Right ventricle myocardium superior (tissue), 1 donor: Measurements from ENCODE around the gene CNOT11. TPM values are rescaled to one million over a fixed set of nuclear protein-coding genes. Genes with fewer than 3 reads are reported as not detected.
"Not testable (repeated sequence)": the region's sequence is repeated elsewhere in the genome, so short reads cannot be mapped to it uniquely, and the experiment has no call there.

Source experiments
- ATAC-seq: fragments of 200-7000 bp; cut with Tn5 transposase; one replicate; pipeline ENCODE4 v1.9.1; 2020; ENCODE audit warnings: mild to moderate bottlenecking; ENCODE audit not compliant: poor library complexity
- DNase-seq: peaks from one replicate; pipeline ENCODE4 v3.0.0-alpha.2; 2020
- intact Hi-C: fragments of 100-400 bp; cut with DNase I; formaldehyde crosslinking; loops from one replicate; pipeline ENCODE4 v1.11.2; 2022
- total RNA-seq: library from RNA; stranded (reverse); fragmentation: NEBNext Ultra II Directional; extraction: Animal tissue kit (Norgen Biotek cat#: 25700); gene quantifications from one replicate; pipeline ENCODE4 v1.2.1, GENCODE V29; 2021
- donor health status: DM: no; HTN: yes; CAD: no; lungs with severe emphysema.

The CNOT11 gene
- total RNA-seq, 1 donor from 2014 or later: 33.1 TPM

GRCh38 chr2:101241158-101241557, 11.5 kb upstream of the CNOT11 start:
- intact Hi-C loops: no loop called here
- DNase-seq (no peak), ATAC-seq (no peak)

DNA sequence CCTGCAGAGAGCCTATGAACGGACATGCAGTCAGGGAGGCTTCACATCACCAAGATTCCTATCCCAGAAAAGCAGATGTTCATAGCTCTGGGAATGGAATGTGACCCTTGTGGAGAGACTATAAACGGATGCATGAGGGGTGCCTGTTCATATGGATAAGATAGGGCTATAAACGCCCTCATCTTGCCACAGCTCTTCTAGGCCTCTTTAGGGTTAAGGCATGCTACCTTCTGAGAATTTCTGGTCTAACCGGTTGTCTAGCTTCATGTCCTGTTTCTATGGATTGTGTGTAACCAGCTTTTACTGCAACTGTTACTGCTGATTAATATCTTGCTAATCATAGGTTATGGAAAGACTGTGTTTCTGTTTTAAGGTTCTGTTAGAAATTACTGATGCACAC, 8.3 kb upstream of the CNOT11 start:
- intact Hi-C loops, ATAC-seq, DNase-seq: not testable (repeated sequence)

GRCh38 chr2:101244899-101245298, 7.8 kb upstream of the CNOT11 start:
- intact Hi-C loops: not testable (repeated sequence)

GRCh38 chr2:101245468-101245867, 7.2 kb upstream of the CNOT11 start:
- intact Hi-C loops, DNase-seq, ATAC-seq: not testable (repeated sequence)

More at GRCh38 chr2:101244899-101245298, 7.8 kb upstream of the CNOT11 start:
- not testable (repeated sequence) for ATAC-seq, DNase-seq

GRCh38 chr2:101248756-101249155, 3.9 kb upstream of the CNOT11 start:
- intact Hi-C loops, DNase-seq, ATAC-seq: not testable (repeated sequence)

- intact Hi-C loops: no loop called here
- no peak for ATAC-seq
- no peak for DNase-seq
These were observed 2.9 kb upstream of the CNOT11 start for GRCh38 chr2:101249826-101250225.

- intact Hi-C loops: not testable (repeated sequence)
These were observed 1.4 kb upstream of the CNOT11 start for GRCh38 chr2:101251246-101251781.

DNA sequence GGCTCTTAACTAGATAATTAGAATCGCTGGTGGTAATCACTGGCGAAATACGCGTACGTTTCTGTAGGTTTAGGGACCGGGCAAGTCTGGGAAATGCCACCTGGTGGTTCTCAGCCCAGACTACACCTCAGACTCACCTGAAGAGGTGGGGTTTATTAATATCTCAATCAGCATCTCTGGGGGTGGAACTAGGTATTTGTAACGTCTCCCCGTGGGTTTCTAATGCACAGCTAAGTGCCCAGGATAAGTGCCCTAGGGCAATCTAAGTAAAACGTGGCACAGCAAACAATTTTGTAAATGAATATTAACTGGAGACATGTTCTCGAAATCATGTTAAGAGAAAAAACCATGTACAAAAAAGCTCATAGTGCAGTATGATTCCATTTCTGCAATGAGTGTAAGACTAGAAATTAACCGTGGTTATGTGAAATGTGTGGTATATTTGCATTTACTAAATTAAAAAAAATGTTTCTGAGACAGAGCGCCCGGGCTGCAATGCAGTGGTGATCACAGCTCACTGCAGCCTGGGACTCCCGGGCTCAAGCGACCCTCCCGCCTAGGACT, 760 bp upstream of the CNOT11 start:
- intact Hi-C loops: no loop called here
- ATAC-seq: peak; percentile 64
- no peak for DNase-seq

More at GRCh38 chr2:101251246-101251781, 1.4 kb upstream of the CNOT11 start:
- not testable (repeated sequence) for DNase-seq, ATAC-seq

DNA sequence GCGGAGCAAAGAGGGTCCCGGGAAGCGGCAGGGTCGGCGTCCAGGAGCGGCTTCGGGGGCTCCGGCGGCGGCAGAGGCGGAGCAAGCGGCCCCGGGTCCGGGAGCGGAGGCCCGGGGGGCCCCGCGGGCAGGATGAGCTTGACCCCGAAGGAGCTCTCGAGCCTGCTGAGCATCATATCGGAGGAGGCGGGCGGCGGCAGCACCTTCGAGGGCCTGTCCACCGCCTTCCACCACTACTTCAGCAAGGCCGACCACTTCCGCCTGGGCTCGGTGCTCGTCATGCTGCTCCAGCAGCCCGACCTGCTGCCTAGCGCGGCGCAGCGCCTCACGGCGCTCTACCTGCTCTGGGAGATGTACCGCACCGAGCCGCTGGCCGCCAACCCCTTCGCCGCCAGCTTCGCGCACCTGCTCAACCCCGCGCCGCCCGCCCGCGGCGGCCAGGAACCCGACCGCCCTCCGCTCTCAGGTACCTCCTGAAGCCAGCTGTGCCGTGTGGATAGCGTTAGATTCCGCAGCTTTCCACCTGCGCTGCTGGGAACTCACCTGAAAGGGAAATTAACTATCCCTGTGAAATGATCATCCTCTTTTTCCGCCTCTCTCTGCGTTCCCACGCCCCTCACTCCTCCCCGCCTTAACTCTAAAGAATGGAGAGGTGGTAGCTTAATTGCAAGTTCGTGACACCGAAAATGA, 472 bp downstream of the CNOT11 start:
- intact Hi-C loops: no loop called here
- peak; percentile 68 for ATAC-seq

GRCh38 chr2:101253703-101254450, 1.2 kb downstream of the CNOT11 start:
- no peak for DNase-seq
- intact Hi-C loops: no loop called here
- ATAC-seq: no peak

More for the DNA sequence above, 472 bp downstream of the CNOT11 start:
- DNase-seq: peak; percentile 79

DNA sequence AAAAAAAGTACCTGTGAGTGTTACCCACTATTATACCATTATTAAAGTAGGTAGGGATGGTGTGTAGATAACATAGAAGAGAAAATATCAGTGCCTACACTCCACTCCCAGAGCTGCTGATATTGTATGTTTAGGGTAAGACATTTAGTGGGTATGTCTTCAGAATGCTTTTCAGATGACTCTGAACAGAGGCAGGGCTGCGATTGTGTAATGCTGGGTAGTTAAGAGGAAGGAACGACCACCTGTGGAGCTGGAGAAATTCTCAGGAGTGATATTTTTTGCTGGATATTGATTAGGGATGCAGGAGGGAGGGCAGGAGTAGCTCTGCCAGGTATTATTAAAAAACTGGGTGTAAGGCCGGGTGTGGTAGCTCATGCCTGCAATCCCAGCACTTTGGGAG, 2.8 kb downstream of the CNOT11 start:
- no peak for ATAC-seq
- no peak for DNase-seq
- intact Hi-C loops: no loop called here

- intact Hi-C loops: no loop called here
- no peak for DNase-seq
These were observed 3.6 kb downstream of the CNOT11 start for GRCh38 chr2:101256316-101256715.

GRCh38 chr2:101258804-101259203, 6.1 kb downstream of the CNOT11 start:
- DNase-seq (no peak), ATAC-seq (no peak)
- intact Hi-C loops: no loop called here

More at GRCh38 chr2:101256316-101256715, 3.6 kb downstream of the CNOT11 start:
- ATAC-seq: no peak

- DNase-seq (no peak), ATAC-seq (peak; percentile 55)
- intact Hi-C loops: no loop called here
These were observed 9.5 kb downstream of the CNOT11 start for GRCh38 chr2:101262142-101262541.

DNA sequence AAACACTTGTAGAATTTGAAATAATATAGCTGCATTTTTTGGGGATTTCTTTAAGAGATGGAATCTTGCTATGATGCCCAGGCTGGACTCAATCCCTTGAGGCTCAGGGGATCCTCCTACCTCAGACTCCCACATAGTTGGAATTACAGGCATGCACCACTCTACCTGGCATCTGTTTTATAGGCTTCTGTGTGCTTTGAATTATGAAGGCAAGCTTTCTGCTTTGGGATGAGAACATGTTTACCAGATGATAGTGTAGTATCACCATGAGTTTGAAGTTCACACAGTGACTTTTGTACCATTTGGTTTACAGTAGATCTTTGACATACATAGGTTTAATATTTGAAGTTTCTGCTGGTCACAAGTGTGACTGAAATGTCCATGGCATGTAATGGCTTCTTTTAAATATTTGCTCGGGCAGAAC, 10.7 kb downstream of the CNOT11 start:
- intact Hi-C loops: no loop called here
- DNase-seq: no peak
- ATAC-seq: no peak

GRCh38 chr2:101264360-101264939, 11.8 kb downstream of the CNOT11 start:
- DNase-seq (no peak), ATAC-seq (peak; percentile 57)
- intact Hi-C loops: no loop called here

- ATAC-seq (peak; percentile 56), DNase-seq (no peak)
- intact Hi-C loops: no loop called here
These were observed 13.3 kb downstream of the CNOT11 start for GRCh38 chr2:101265893-101266499.
